Measurements from ENCODE around the gene TSPAN18.

TSPAN18 gene

GRCh38 chr11:44812971-44813370, 86.2 kb downstream of the TSPAN18 start:
- no peaks in the 10 kb centered on the region for H4K20me1 ChIP-seq (ENCODE audit: insufficient read depth, low read length, poor library complexity, severe bottlenecking)
- no peak overlapping the region for H3K4me3 ChIP-seq (ENCODE audit: low read length, poor library complexity, severe bottlenecking)
- no peaks in the 10 kb centered on the region for H3K9me3 ChIP-seq (ENCODE audit: insufficient read depth, low read depth, low read length)
- H3K79me2 ChIP-seq (ENCODE audit: insufficient read depth, low read length): no peaks in the 10 kb centered on the region
- no peak overlapping the region for H2AFZ ChIP-seq (ENCODE audit: low read length)
- H3K9me2 ChIP-seq (replicated peaks; ENCODE audit: low read depth, low read length): no peaks in the 10 kb centered on the region
- no peaks in the 10 kb centered on the region for H3K36me3 ChIP-seq (ENCODE audit: insufficient read depth, low read length)
- no peak overlapping the region for H3K9ac ChIP-seq (ENCODE audit: low read depth, low read length, poor library complexity, severe bottlenecking)
- H3K4me1 ChIP-seq (ENCODE audit: insufficient read depth, low read length, poor library complexity, severe bottlenecking): no peaks in the 10 kb centered on the region
- no peak overlapping the region for H3K4me2 ChIP-seq (ENCODE audit: low read depth, low read length, poor library complexity, severe bottlenecking)
- TF ChIP-seq CTCF (conservative IDR thresholded peaks at IDR 0.05; ENCODE audit: low read length): no peak
- TF ChIP-seq EZH2phosphoT487 (IDR thresholded peaks at IDR 0.05; ENCODE audit: borderline replicate concordance): no peak
- no peaks in the 10 kb centered on the region for H3F3A ChIP-seq (ENCODE audit: low read depth)
- no peaks in the 10 kb centered on the region for H3K27me3 ChIP-seq (ENCODE audit: insufficient read depth, low read length, poor library complexity, severe bottlenecking)

- no peak overlapping the region for H3K4me2 ChIP-seq (ENCODE audit: low read depth, low read length, poor library complexity, severe bottlenecking)
- no peak overlapping the region for H2AFZ ChIP-seq (ENCODE audit: low read length)
- no peak overlapping the region for H3K9ac ChIP-seq (ENCODE audit: low read depth, low read length, poor library complexity, severe bottlenecking)
- H3K4me1 ChIP-seq (ENCODE audit: insufficient read depth, low read length, poor library complexity, severe bottlenecking): no peaks in the 10 kb centered on the region
- H3K36me3 ChIP-seq (ENCODE audit: insufficient read depth, low read length): no peaks in the 10 kb centered on the region
- H3K9me2 ChIP-seq (replicated peaks; ENCODE audit: low read depth, low read length): no peaks in the 10 kb centered on the region
- no peak overlapping the region for H3K4me3 ChIP-seq (ENCODE audit: low read length, poor library complexity, severe bottlenecking)
- H3K9me3 ChIP-seq (ENCODE audit: insufficient read depth, low read depth, low read length): no peaks in the 10 kb centered on the region
- no peaks in the 10 kb centered on the region for H3F3A ChIP-seq (ENCODE audit: low read depth)
- TF ChIP-seq EZH2phosphoT487 (IDR thresholded peaks at IDR 0.05; ENCODE audit: borderline replicate concordance) (no peak), CTCF (conservative IDR thresholded peaks at IDR 0.05; ENCODE audit: low read length) (no peak)
- H4K20me1 ChIP-seq (ENCODE audit: insufficient read depth, low read length, poor library complexity, severe bottlenecking): no peaks in the 10 kb centered on the region
- no peaks in the 10 kb centered on the region for H3K79me2 ChIP-seq (ENCODE audit: insufficient read depth, low read length)
- no peaks in the 10 kb centered on the region for H3K27me3 ChIP-seq (ENCODE audit: insufficient read depth, low read length, poor library complexity, severe bottlenecking)
Observed at GRCh38 chr11:44813401-44813800, 86.6 kb downstream of the TSPAN18 start.

- H3F3A ChIP-seq (ENCODE audit: low read depth): no peaks in the 10 kb centered on the region
- H3K9ac ChIP-seq (ENCODE audit: low read depth, low read length, poor library complexity, severe bottlenecking): no peak overlapping the region
Observed at GRCh38 chr11:44814881-44815592, 88.3 kb downstream of the TSPAN18 start.

More at GRCh38 chr11:44814881-44815592, 88.3 kb downstream of the TSPAN18 start:
- Histone ChIP-seq H3K36me3 (ENCODE audit: insufficient read depth, low read length) (no peaks in the 10 kb centered on the region), H3K4me3 (ENCODE audit: low read length, poor library complexity, severe bottlenecking) (no peak overlapping the region), H4K20me1 (ENCODE audit: insufficient read depth, low read length, poor library complexity, severe bottlenecking) (no peaks in the 10 kb centered on the region), H3K4me1 (ENCODE audit: insufficient read depth, low read length, poor library complexity, severe bottlenecking) (no peaks in the 10 kb centered on the region), H3K9me2 (replicated peaks; ENCODE audit: low read depth, low read length) (no peaks in the 10 kb centered on the region), H3K79me2 (ENCODE audit: insufficient read depth, low read length) (no peaks in the 10 kb centered on the region), H3K4me2 (ENCODE audit: low read depth, low read length, poor library complexity, severe bottlenecking) (no peak overlapping the region), H2AFZ (ENCODE audit: low read length) (no peak overlapping the region), H3K9me3 (ENCODE audit: insufficient read depth, low read depth, low read length) (no peaks in the 10 kb centered on the region), H3K27me3 (ENCODE audit: insufficient read depth, low read length, poor library complexity, severe bottlenecking) (no peaks in the 10 kb centered on the region)
- TF ChIP-seq CTCF (conservative IDR thresholded peaks at IDR 0.05; ENCODE audit: low read length): no peak
- no peak for TF ChIP-seq EZH2phosphoT487 (IDR thresholded peaks at IDR 0.05; ENCODE audit: borderline replicate concordance)
